Transverse colon (tissue), 4 donors: ENCODE results near the gene TUBA1B.

Source experiments
- CTCF ChIP-seq, 5 experiments: fragments of 200-600 bp in 3 of 5; fragments of 450-650 bp in 2 of 5; sonication (generic) in 3 of 5; IDR thresholded peaks; 1 replicate in 2 of 5; 2 replicates in 3 of 5; pipeline ENCODE4 v1.5.1; 2016 to 2017; ENCODE audit warnings: antibody characterized with exemption in 5 of 5, inconsistent platforms in 3 of 5, mild to moderate bottlenecking in 2 of 5, moderate library complexity in 1 of 5
- EP300 ChIP-seq: sonication (generic); formaldehyde crosslinking; IDR thresholded peaks from one replicate; pipeline ENCODE4 v1.6.1; 2017; ENCODE audit warnings: antibody characterized with exemption, low read depth
- POLR2A ChIP-seq: fragments of 450-650 bp; IDR thresholded peaks from one replicate; pipeline ENCODE4 v1.6.1; 2016; ENCODE audit warnings: antibody characterized with exemption, mild to moderate bottlenecking, moderate library complexity
- POLR2AphosphoS5 ChIP-seq, 3 donors: sonication (generic); formaldehyde crosslinking; IDR thresholded peaks; one replicate each; pipeline ENCODE4 v1.6.1; 2016; ENCODE audit warnings: antibody characterized with exemption in 3 of 3

GRCh38 chr12:49094975-49095365 lies 36.2 kb downstream of the TUBA1B start:
- TF ChIP-seq POLR2AphosphoS5 (IDR thresholded peaks at IDR 0.05) (no peak), CTCF (IDR thresholded peaks at IDR 0.05) (no peak), EP300 (no peak), POLR2A (no peak)
